Putamen (tissue), 1 donor: ENCODE data around the gene PCDHA13.
"Not testable (repeated sequence)": the region's sequence is repeated elsewhere in the genome, so short reads cannot be mapped to it uniquely, and the experiment has no call there.

Experiments used
- DNase-seq: peaks from one replicate; pipeline ENCODE4 v3.0.0-alpha.2; 2016; ENCODE audit warnings: low spot score

PCDHA13 gene

GRCh38 chr5:140881889-140882590, at the start of gene PCDHA13:
PCDHA13 (plus strand) TSS chr5:140882124; CDS start chr5:140882269, 145 bp downstream.
- peak; percentile 23 for DNase-seq

GRCh38 chr5:140833993-140834392, 47.9 kb upstream of the PCDHA13 start, which contains the start of gene PCDHA7:
PCDHA7 (plus strand) TSS chr5:140834269; CDS start chr5:140834384, 115 bp downstream.
- DNase-seq: no peak

- DNase-seq: not testable (repeated sequence)
Observed at GRCh38 chr5:140834439-140835008, 47.4 kb upstream of the PCDHA13 start.

GRCh38 chr5:140835622-140836510, 46.1 kb upstream of the PCDHA13 start:
- DNase-seq: no peak

- no peak for DNase-seq
Observed at GRCh38 chr5:140840978-140841962, 40.7 kb upstream of the PCDHA13 start, which contains the start of gene PCDHA8. PCDHA8 (plus strand) TSS chr5:140841187; CDS start chr5:140841322, 135 bp downstream.

GRCh38 chr5:140842798-140843733, 38.9 kb upstream of the PCDHA13 start:
- DNase-seq: no peak

GRCh38 chr5:140848139-140849102, 33.5 kb upstream of the PCDHA13 start, which contains the start of gene PCDHA9:
PCDHA9 (plus strand) TSS chr5:140848382; CDS start chr5:140848496, 114 bp downstream.
- not testable (repeated sequence) for DNase-seq

GRCh38 chr5:140849831-140850634, 31.9 kb upstream of the PCDHA13 start:
- DNase-seq: not testable (repeated sequence)

- DNase-seq: peak; percentile 16
Observed at GRCh38 chr5:140855772-140856674, 25.9 kb upstream of the PCDHA13 start, which contains the start of gene PCDHA10. PCDHA10 (plus strand) TSS chr5:140855897; CDS start chr5:140856049, 152 bp downstream.

GRCh38 chr5:140857177-140857986, 24.5 kb upstream of the PCDHA13 start:
- DNase-seq: no peak

- DNase-seq: no peak
Observed at GRCh38 chr5:140857987-140858240, 24.0 kb upstream of the PCDHA13 start.

GRCh38 chr5:140862441-140863295, 19.3 kb upstream of the PCDHA13 start:
- DNase-seq: no peak

GRCh38 chr5:140868721-140869554, 13.0 kb upstream of the PCDHA13 start, which contains the start of gene PCDHA11:
PCDHA11 (plus strand) TSS chr5:140868957; CDS start chr5:140869104, 147 bp downstream.
- DNase-seq: no peak

GRCh38 chr5:140869555-140869886, 12.4 kb upstream of the PCDHA13 start:
- DNase-seq: no peak
